GM12878 (cell line): ENCODE measurements around the gene TMPRSS12. TPM values are rescaled to one million over a fixed set of nuclear protein-coding genes. Genes with fewer than 3 reads are reported as not detected.

Experiments used
- ATAC-seq: fragments of 200-7000 bp; cut with Tn5 transposase; 3 replicates; pipeline ENCODE4 v1.9.1; 2020; ENCODE audit warnings: mild to moderate bottlenecking, moderate library complexity
- BruUV-seq: library from RNA; stranded (reverse); fragments of 400-500 nt; replicated peaks from 2 replicates; lab custom pipeline; 2021; lab: Mats Ljungman, UMichigan
- CTCF ChIA-PET: fragments of 300-600 bp; sonication (Branson Sonifier 250); formaldehyde crosslinking; extraction: SDS; loops from one replicate; lab custom pipeline; 2021; ENCODE audit warnings: inconsistent platforms; lab: Yijun Ruan, JAX
- POLR2A ChIA-PET: fragments of 350-600 bp; formaldehyde crosslinking; extraction: SDS; loops from one replicate; lab custom pipeline; 2021; ENCODE audit warnings: inconsistent platforms; lab: Charles Lee
- RAD21 ChIA-PET: fragments of 300-600 bp; sonication (Branson Sonifier 250); formaldehyde crosslinking; loops from one replicate; lab custom pipeline; 2023; ENCODE audit warnings: antibody characterized with exemption; ENCODE audit not compliant: unreplicated experiment; lab: Charles Lee
- SMC1A ChIA-PET: fragments of 300-600 bp; sonication (Branson Sonifier 250); formaldehyde crosslinking; loops from one replicate; lab custom pipeline; 2023; ENCODE audit not compliant: unreplicated experiment, uncharacterized antibody; lab: Charles Lee
- DNase-seq: peaks from one replicate; pipeline ENCODE4 v3.0.0-alpha.2; 2011; ENCODE audit warnings: low read depth, low spot score
- FAIRE-seq: peaks from 3 replicates; lab custom pipeline; 2011; peaks lifted over from hg19 to GRCh38; lab: Jason Lieb, UNC
- H2AFZ ChIP-seq: 2 replicates; pipeline ENCODE4 v1.6.0; 2011; ENCODE audit warnings: low read depth, low read length, control low read depth; ENCODE audit not compliant: control insufficient read depth
- H3K27ac ChIP-seq: 2 replicates; pipeline ENCODE4 v1.5.1; 2011; ENCODE audit warnings: control low read depth; ENCODE audit not compliant: control insufficient read depth, insufficient read depth
- H3K27me3 ChIP-seq, 2 experiments: replicated peaks in 1 of 2; 2 replicates each; pipeline versions ENCODE4 v1.6.0 to v1.6.1; 2011; ENCODE audit warnings: low read length in 1 of 2; ENCODE audit not compliant: control insufficient read depth in 2 of 2, insufficient read depth in 2 of 2
- H3K36me3 ChIP-seq, 2 experiments: 2 replicates each; pipeline ENCODE4 v1.5.1; 2011; ENCODE audit warnings: low read length in 1 of 2; ENCODE audit not compliant: control insufficient read depth in 2 of 2, insufficient read depth in 2 of 2
- H3K4me1 ChIP-seq: 2 replicates; pipeline ENCODE4 v1.6.1; 2011; ENCODE audit warnings: mild to moderate bottlenecking, low read length, moderate library complexity, mixed read lengths; ENCODE audit not compliant: control insufficient read depth, insufficient read depth
- H3K4me2 ChIP-seq: 2 replicates; pipeline ENCODE4 v1.6.0; 2011; ENCODE audit warnings: control low read depth; ENCODE audit not compliant: control insufficient read depth, insufficient read depth
- H3K4me3 ChIP-seq: fragments of 200-600 bp; sonication (generic); 2 replicates; pipeline ENCODE4 v1.5.1; 2016
- H3K79me2 ChIP-seq: 2 replicates; pipeline ENCODE4 v1.6.0; 2011; ENCODE audit warnings: low read length; ENCODE audit not compliant: control insufficient read depth, insufficient read depth
- H3K9ac ChIP-seq: 2 replicates; pipeline ENCODE4 v1.8.0; 2011; ENCODE audit warnings: low read length, control low read depth, mixed read lengths; ENCODE audit not compliant: control insufficient read depth, insufficient read depth
- H3K9me3 ChIP-seq: replicated peaks from 3 replicates; pipeline ENCODE4 v1.5.1; 2011; ENCODE audit warnings: mild to moderate bottlenecking, low read length; ENCODE audit not compliant: control insufficient read depth, insufficient read depth
- H4K20me1 ChIP-seq: 2 replicates; pipeline ENCODE4 v1.6.0; 2011; ENCODE audit not compliant: control insufficient read depth, insufficient read depth
- HDAC2 ChIP-seq: fragments of 200-600 bp; sonication (generic); IDR thresholded peaks from 2 replicates; pipeline ENCODE4 v1.6.1; 2017
- MYB ChIP-seq: fragments of 150-350 bp; IDR thresholded peaks from 2 replicates; pipeline ENCODE4 v1.6.1; 2014; ENCODE audit warnings: mild to moderate bottlenecking, low read depth, low read length, borderline replicate concordance
- SIN3A ChIP-seq: IDR thresholded peaks from 2 replicates; pipeline ENCODE4 v1.6.1; 2012; ENCODE audit warnings: low read depth, low read length, improper control_type of control experiment
- WGBS: methylation state at CpG from one replicate; pipeline ENCODE4 v1.1.6; 2016; ENCODE audit warnings: low lambda C conversion rate; ENCODE audit not compliant: insufficient replicate concordance, insufficient coverage; ENCODE audit errors: missing lambda C conversion rate; 5-methylcytosine and 5-hydroxymethylcytosine counted together
- in situ Hi-C: fragments of 300-500 bp; cut with MboI; formaldehyde crosslinking; loops from 9 replicates; pipeline ENCODE4 v1.14.3; 2018; ENCODE audit warnings: mixed read lengths
- intact Hi-C: fragments of 100-400 bp; cut with micrococcal nuclease; formaldehyde crosslinking; loops from one replicate; pipeline ENCODE4 v1.14.2; 2022; ENCODE audit not compliant: unreplicated experiment
- polyA plus RNA-seq, 11 experiments: library from polyadenylated mRNA; depleted of rRNA in 4 of 11; unstranded in 6 of 11; stranded (reverse) in 5 of 11; fragments of >200 nt; fragmentation: Nextera tagmentation in 4 of 11; fragmentation: Illumina TruSeq in 1 of 11; extraction: Ambion mirVana in 4 of 11; extraction: Trizol in 1 of 11; gene quantifications; 1 replicate in 1 of 11; 2 replicates in 10 of 11; pipeline versions ENCODE4 v1.2.1 to v1.2.3, GENCODE V29; 2011 to 2016; ENCODE audit warnings: inconsistent platforms in 2 of 11, missing spikeins in 2 of 11, low read depth in 1 of 11
- total RNA-seq, 4 experiments: library from RNA; depleted of rRNA in 3 of 4; stranded (reverse); fragments of >200 nt in 3 of 4; fragmentation: Illumina TruSeq in 1 of 4; extraction: Trizol in 1 of 4; gene quantifications; 2 replicates each; pipeline versions ENCODE4 v1.2.1 to v1.2.3, GENCODE V29; 2013 to 2021
- TF ChIP-seq, protein P1 (sequence below): IDR thresholded peaks from 2 replicates; pipeline ENCODE4 v1.6.1; 2012; ENCODE audit warnings: low read depth, low read length, improper control_type of control experiment
- TF ChIP-seq, protein P2 (sequence below): fragments of 450-650 bp; IDR thresholded peaks from 2 replicates; pipeline ENCODE4 v1.6.1; 2017; ENCODE audit warnings: mild to moderate bottlenecking

Gene TMPRSS12
- total and polyA plus RNA-seq, 10 of the 15 experiments (the other 5 are each of a cell fraction or from before 2014, with no cell fraction given): not detected

DNA sequence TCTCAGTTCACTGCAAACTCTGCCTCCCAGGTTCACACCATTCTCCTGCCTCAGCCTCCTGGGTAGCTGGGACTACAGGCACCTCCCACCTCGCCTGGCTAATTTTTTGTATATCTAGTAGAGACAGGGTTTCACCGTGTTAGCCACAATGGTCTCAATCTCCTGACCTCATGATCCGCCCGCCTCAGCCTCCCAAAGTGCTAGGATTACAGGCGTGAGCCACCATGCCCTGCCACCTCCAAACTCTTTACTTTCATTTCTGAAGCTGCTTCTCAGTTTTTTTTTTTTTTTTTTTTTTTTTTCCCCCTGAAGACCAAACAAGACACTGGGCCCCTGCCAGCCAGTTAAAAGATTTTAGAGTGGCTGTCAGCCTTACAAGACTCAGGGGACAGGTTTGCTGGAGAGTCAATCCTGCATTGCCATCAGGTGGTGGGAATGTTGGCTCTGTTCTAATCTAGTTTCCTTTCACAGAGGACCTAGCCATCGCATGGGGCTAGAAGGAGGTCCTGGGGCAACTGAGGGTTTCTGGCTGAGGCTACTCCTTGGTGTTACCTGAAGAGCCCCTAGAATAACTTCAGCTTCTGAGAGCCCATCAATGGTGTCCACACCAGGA lies 72.3 kb downstream of the TMPRSS12 start:
- ChIA-PET POLR2A (interaction anchor here (0.5 kb wide), 1 partner anchor 104 kb away, joined by 3 read pairs; no protein-coding TSS in a partner anchor), CTCF (interaction anchor here (0.8 kb wide), 1 partner anchor 151 kb away, joined by 3 read pairs; the partner anchor contains the start of gene ATF1)
- BruUV-seq: no TSS peak

More for the DNA sequence above, 72.3 kb downstream of the TMPRSS12 start:
- TF ChIP-seq SIN3A (no peak), HDAC2 (no peak), MYB (no peak)
- TF ChIP-seq, protein P1, sequence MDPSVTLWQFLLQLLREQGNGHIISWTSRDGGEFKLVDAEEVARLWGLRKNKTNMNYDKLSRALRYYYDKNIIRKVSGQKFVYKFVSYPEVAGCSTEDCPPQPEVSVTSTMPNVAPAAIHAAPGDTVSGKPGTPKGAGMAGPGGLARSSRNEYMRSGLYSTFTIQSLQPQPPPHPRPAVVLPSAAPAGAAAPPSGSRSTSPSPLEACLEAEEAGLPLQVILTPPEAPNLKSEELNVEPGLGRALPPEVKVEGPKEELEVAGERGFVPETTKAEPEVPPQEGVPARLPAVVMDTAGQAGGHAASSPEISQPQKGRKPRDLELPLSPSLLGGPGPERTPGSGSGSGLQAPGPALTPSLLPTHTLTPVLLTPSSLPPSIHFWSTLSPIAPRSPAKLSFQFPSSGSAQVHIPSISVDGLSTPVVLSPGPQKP: no peak
- TF ChIP-seq, protein P2, sequence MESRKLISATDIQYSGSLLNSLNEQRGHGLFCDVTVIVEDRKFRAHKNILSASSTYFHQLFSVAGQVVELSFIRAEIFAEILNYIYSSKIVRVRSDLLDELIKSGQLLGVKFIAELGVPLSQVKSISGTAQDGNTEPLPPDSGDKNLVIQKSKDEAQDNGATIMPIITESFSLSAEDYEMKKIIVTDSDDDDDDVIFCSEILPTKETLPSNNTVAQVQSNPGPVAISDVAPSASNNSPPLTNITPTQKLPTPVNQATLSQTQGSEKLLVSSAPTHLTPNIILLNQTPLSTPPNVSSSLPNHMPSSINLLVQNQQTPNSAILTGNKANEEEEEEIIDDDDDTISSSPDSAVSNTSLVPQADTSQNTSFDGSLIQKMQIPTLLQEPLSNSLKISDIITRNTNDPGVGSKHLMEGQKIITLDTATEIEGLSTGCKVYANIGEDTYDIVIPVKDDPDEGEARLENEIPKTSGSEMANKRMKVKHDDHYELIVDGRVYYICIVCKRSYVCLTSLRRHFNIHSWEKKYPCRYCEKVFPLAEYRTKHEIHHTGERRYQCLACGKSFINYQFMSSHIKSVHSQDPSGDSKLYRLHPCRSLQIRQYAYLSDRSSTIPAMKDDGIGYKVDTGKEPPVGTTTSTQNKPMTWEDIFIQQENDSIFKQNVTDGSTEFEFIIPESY: no peak
- no peak overlapping the region for H2AFZ ChIP-seq
- no peak overlapping the region for H3K9ac ChIP-seq
- H3K4me1 ChIP-seq: peaks cover 6% of the 10 kb centered on the region
- no peak for FAIRE-seq
- no peak overlapping the region for H3K4me3 ChIP-seq
- H3K79me2 ChIP-seq: no peaks in the 10 kb centered on the region
- ATAC-seq: no peak
- H3K9me3 ChIP-seq: peaks cover 21% of the 10 kb centered on the region
- H3K27ac ChIP-seq: no peak overlapping the region
- H3K36me3 ChIP-seq: no peaks in the 10 kb centered on the region
- in situ Hi-C loops (no loop called here), intact Hi-C loops (no loop called here)
- DNase-seq: no peak
- H3K4me2 ChIP-seq: no peak overlapping the region
- WGBS: 64% methylated on average over 6 of the region's 6 CpGs
- RAD21 ChIA-PET: no interaction called here
- H4K20me1 ChIP-seq: no peaks in the 10 kb centered on the region
- SMC1A ChIA-PET: interaction anchor here (0.5 to 1.2 kb wide), 4 partner anchors 9 to 261 kb away, joined by 3 read pairs; no protein-coding TSS in a partner anchor
- no peaks in the 10 kb centered on the region for H3K27me3 ChIP-seq
